HEK293 (cell line): ENCODE measurements around the gene DTHD1.
A peak's percentile ranks its signal among the peaks of the same experiment; 100 is the strongest.

Experiments used
- CTCF ChIA-PET: fragments of 350-600 bp; formaldehyde crosslinking; extraction: SDS; loops from one replicate; lab custom pipeline; 2021; ENCODE audit warnings: antibody characterized with exemption; lab: Yijun Ruan, JAX
- POLR2A ChIA-PET: fragments of 300-600 bp; formaldehyde crosslinking; extraction: SDS; loops from one replicate; lab custom pipeline; 2020; ENCODE audit warnings: antibody characterized with exemption, inconsistent platforms; lab: Yijun Ruan, JAX
- H3K27ac ChIP-seq: fragments of 200-500 bp; sonication (Bioruptor generic); 2 replicates; pipeline ENCODE4 v1.5.1; 2014; ENCODE audit warnings: low read depth, low read length, control low read depth, inconsistent platforms; ENCODE audit errors: extremely low read depth
- H3K36me3 ChIP-seq, 2 experiments: fragments of 200-500 bp in 1 of 2; sonication (Bioruptor generic) in 1 of 2; 1 replicate in 1 of 2; 2 replicates in 1 of 2; pipeline ENCODE4 v1.5.1; 2014 to 2017; ENCODE audit warnings: inconsistent platforms in 2 of 2, low read length in 2 of 2; ENCODE audit not compliant: control insufficient read depth in 2 of 2, insufficient read depth in 1 of 2
- H3K4me1 ChIP-seq: fragments of 200-500 bp; sonication (Bioruptor generic); 2 replicates; pipeline ENCODE4 v1.5.1; 2014; ENCODE audit warnings: mild to moderate bottlenecking, low read length, inconsistent platforms; ENCODE audit not compliant: control insufficient read depth, insufficient read depth
- H3K4me3 ChIP-seq: 2 replicates; pipeline ENCODE4 v1.5.1; 2011; ENCODE audit warnings: low read depth, mild to moderate bottlenecking, control low read depth, low read length, moderate library complexity
- H3K9me3 ChIP-seq: fragments of 200-500 bp; sonication (Bioruptor generic); 2 replicates; pipeline ENCODE4 v1.5.1; 2014; ENCODE audit warnings: low read depth, low read length, inconsistent platforms; ENCODE audit not compliant: control insufficient read depth, insufficient read depth
- BCL11B ChIP-seq: fragments of 450-650 bp; formaldehyde crosslinking; IDR thresholded peaks from 2 replicates; pipeline ENCODE4 v1.5.1; 2016; ENCODE audit warnings: low read depth, missing biosample characterization, missing genetic modification characterization
- ELK4 ChIP-seq: IDR thresholded peaks from 2 replicates; pipeline ENCODE4 v1.6.1; 2011; ENCODE audit warnings: mild to moderate bottlenecking, low read depth, low read length, borderline replicate concordance
- KLF9 ChIP-seq: fragments of 450-650 bp; formaldehyde crosslinking; IDR thresholded peaks from 2 replicates; pipeline ENCODE4 v1.5.1; 2016; ENCODE audit warnings: missing biosample characterization, missing genetic modification characterization, low read depth
- PATZ1 ChIP-seq: fragments of 450-650 bp; formaldehyde crosslinking; IDR thresholded peaks from 2 replicates; pipeline ENCODE4 v1.5.1; 2016; ENCODE audit warnings: missing biosample characterization, missing genetic modification characterization
- PRDM1 ChIP-seq: fragments of 450-650 bp; formaldehyde crosslinking; IDR thresholded peaks from 2 replicates; pipeline ENCODE4; 2016; ENCODE audit warnings: missing biosample characterization, missing genetic modification characterization
- PRDM6 ChIP-seq: fragments of 450-650 bp; formaldehyde crosslinking; IDR thresholded peaks from 2 replicates; pipeline ENCODE4 v1.5.1; 2017; ENCODE audit warnings: missing biosample characterization, missing genetic modification characterization
- SCRT1 ChIP-seq: fragments of 450-650 bp; formaldehyde crosslinking; IDR thresholded peaks from 2 replicates; pipeline ENCODE4 v1.5.1; 2016; ENCODE audit warnings: missing biosample characterization, missing genetic modification characterization, borderline replicate concordance
- ZNF114 ChIP-seq: fragments of 450-650 bp; formaldehyde crosslinking; IDR thresholded peaks from 2 replicates; pipeline ENCODE4 v1.5.0; 2017; ENCODE audit warnings: missing biosample characterization, missing genetic modification characterization
- ZNF140 ChIP-seq: fragments of 450-650 bp; formaldehyde crosslinking; IDR thresholded peaks from 2 replicates; pipeline ENCODE4 v1.5.1; 2016; ENCODE audit warnings: missing biosample characterization, missing genetic modification characterization
- ZNF174 ChIP-seq: fragments of 450-650 bp; formaldehyde crosslinking; IDR thresholded peaks from 2 replicates; pipeline ENCODE4 v1.5.0; 2017; ENCODE audit warnings: missing biosample characterization, mild to moderate bottlenecking, missing genetic modification characterization
- ZNF23 ChIP-seq: fragments of 450-650 bp; formaldehyde crosslinking; IDR thresholded peaks from 2 replicates; pipeline ENCODE4 v1.5.1; 2016; ENCODE audit warnings: missing biosample characterization, missing genetic modification characterization, borderline replicate concordance
- ZNF362 ChIP-seq: fragments of 450-650 bp; formaldehyde crosslinking; IDR thresholded peaks from 2 replicates; pipeline ENCODE4 v1.5.1; 2016; ENCODE audit warnings: missing biosample characterization, missing genetic modification characterization
- ZNF449 ChIP-seq: fragments of 450-650 bp; formaldehyde crosslinking; IDR thresholded peaks from 2 replicates; pipeline ENCODE4 v1.5.1; 2017; ENCODE audit warnings: missing biosample characterization, mild to moderate bottlenecking, missing genetic modification characterization, moderate library complexity
- ZNF530 ChIP-seq: fragments of 450-650 bp; formaldehyde crosslinking; IDR thresholded peaks from 2 replicates; pipeline ENCODE4 v1.5.1; 2016; ENCODE audit warnings: low read depth, missing biosample characterization, missing genetic modification characterization
- ZNF544 ChIP-seq: fragments of 450-650 bp; formaldehyde crosslinking; IDR thresholded peaks from 2 replicates; pipeline ENCODE4 v1.5.0; 2017; ENCODE audit warnings: missing biosample characterization, missing genetic modification characterization
- ZNF549 ChIP-seq: fragments of 450-650 bp; IDR thresholded peaks from 2 replicates; pipeline ENCODE4 v1.5.1; 2018; ENCODE audit warnings: missing biosample characterization, missing genetic modification characterization, mild to moderate bottlenecking, inconsistent platforms, moderate library complexity
- ZNF561 ChIP-seq: fragments of 450-650 bp; IDR thresholded peaks from 2 replicates; pipeline ENCODE4 v1.5.1; 2018; ENCODE audit warnings: missing biosample characterization, missing genetic modification characterization, borderline replicate concordance
- ZNF585B ChIP-seq: fragments of 450-650 bp; formaldehyde crosslinking; IDR thresholded peaks from 2 replicates; pipeline ENCODE4 v1.5.1; 2016; ENCODE audit warnings: missing biosample characterization, missing genetic modification characterization
- ZNF626 ChIP-seq: fragments of 450-650 bp; sonication (Bioruptor Pico); formaldehyde crosslinking; IDR thresholded peaks from 2 replicates; pipeline ENCODE4 v1.5.1; 2018; ENCODE audit warnings: missing biosample characterization, missing genetic modification characterization, inconsistent platforms
- ZNF639 ChIP-seq: fragments of 450-650 bp; formaldehyde crosslinking; IDR thresholded peaks from 2 replicates; pipeline ENCODE4 v1.5.1; 2016; ENCODE audit warnings: missing biosample characterization, missing genetic modification characterization
- ZNF747 ChIP-seq: fragments of 450-650 bp; formaldehyde crosslinking; IDR thresholded peaks from 2 replicates; pipeline ENCODE4 v1.5.1; 2016; ENCODE audit warnings: missing biosample characterization, missing genetic modification characterization
- ZNF830 ChIP-seq: fragments of 450-650 bp; IDR thresholded peaks from 2 replicates; pipeline ENCODE4 v1.5.0; 2018; ENCODE audit warnings: missing biosample characterization, missing genetic modification characterization, low read depth, mild to moderate bottlenecking, moderate library complexity
- ZNF837 ChIP-seq: fragments of 450-650 bp; formaldehyde crosslinking; IDR thresholded peaks from 2 replicates; pipeline ENCODE4 v1.5.1; 2016; ENCODE audit warnings: missing biosample characterization, missing genetic modification characterization
- ZSCAN30 ChIP-seq: fragments of 450-650 bp; IDR thresholded peaks from 2 replicates; pipeline ENCODE4 v1.5.1; 2018; ENCODE audit warnings: missing biosample characterization, mild to moderate bottlenecking, missing genetic modification characterization, moderate library complexity

The DTHD1 gene

GRCh38 chr4:36269101-36269500, 12.3 kb upstream of the DTHD1 start:
- Histone ChIP-seq H3K9me3 (no peaks in the 10 kb centered on the region), H3K4me3 (no peak overlapping the region), H3K27ac (no peak overlapping the region), H3K36me3 (no peaks in the 10 kb centered on the region), H3K4me1 (no peaks in the 10 kb centered on the region)
- CTCF ChIA-PET: no interaction called here
- POLR2A ChIA-PET: no interaction called here
- TF ChIP-seq ZNF585B (no peak), ZNF561 (tag by site-specific recombination) (no peak), PRDM6 (tag by site-specific recombination) (no peak), ZNF23 (no peak), PRDM1 (tag by site-specific recombination) (no peak), PATZ1 (tag by site-specific recombination) (no peak), ZNF174 (tag by site-specific recombination) (no peak), ZNF837 (tag by site-specific recombination) (no peak), ZNF530 (tag by site-specific recombination) (no peak), ZNF140 (tag by site-specific recombination) (no peak), ZNF626 (tag by site-specific recombination) (no peak), ZNF830 (tag by site-specific recombination) (no peak), ELK4 (no peak)

- H3K27ac ChIP-seq: no peak overlapping the region
- TF ChIP-seq KLF9 (no peak), ZSCAN30 (no peak), ZNF449 (0 out of 2 replicates have a peak, but pooled peaks have one; percentile 38)
- TF ChIP-seq, all 188 proteins: peak for 1
- Histone ChIP-seq H3K9me3 (no peaks in the 10 kb centered on the region), H3K4me1 (no peaks in the 10 kb centered on the region), H3K4me3 (no peak overlapping the region), H3K36me3 (no peaks in the 10 kb centered on the region)
- CTCF ChIA-PET: no interaction called here
- POLR2A ChIA-PET: no interaction called here
Measured at GRCh38 chr4:36269533-36270173, 11.8 kb upstream of the DTHD1 start.

GRCh38 chr4:36273276-36273675, 8.1 kb upstream of the DTHD1 start:
- no peak overlapping the region for H3K4me3 ChIP-seq
- no peaks in the 10 kb centered on the region for H3K9me3 ChIP-seq
- no peaks in the 10 kb centered on the region for H3K4me1 ChIP-seq
- ChIA-PET CTCF (no interaction called here), POLR2A (no interaction called here)
- H3K36me3 ChIP-seq: no peaks in the 10 kb centered on the region
- H3K27ac ChIP-seq: no peak overlapping the region
- TF ChIP-seq SCRT1 (tag by site-specific recombination) (no peak), ZNF114 (tag by site-specific recombination) (no peak), ZNF747 (tag by site-specific recombination) (no peak), ZNF549 (no peak), ZNF544 (tag by site-specific recombination) (no peak), BCL11B (tag by site-specific recombination) (no peak), ZNF639 (no peak), ZNF362 (tag by site-specific recombination) (no peak), ZNF561 (tag by site-specific recombination) (no peak)
